CD1c-positive myeloid dendritic cell (primary cell): ENCODE measurements around the gene GDPGP1.
A peak's percentile ranks its signal among the peaks of the same experiment; 100 is the strongest.

Experiments used
- DNase-seq: peaks from one replicate; pipeline ENCODE4 v3.0.0-alpha.2; 2016; ENCODE audit errors: extremely low spot score

GDPGP1 gene

DNA sequence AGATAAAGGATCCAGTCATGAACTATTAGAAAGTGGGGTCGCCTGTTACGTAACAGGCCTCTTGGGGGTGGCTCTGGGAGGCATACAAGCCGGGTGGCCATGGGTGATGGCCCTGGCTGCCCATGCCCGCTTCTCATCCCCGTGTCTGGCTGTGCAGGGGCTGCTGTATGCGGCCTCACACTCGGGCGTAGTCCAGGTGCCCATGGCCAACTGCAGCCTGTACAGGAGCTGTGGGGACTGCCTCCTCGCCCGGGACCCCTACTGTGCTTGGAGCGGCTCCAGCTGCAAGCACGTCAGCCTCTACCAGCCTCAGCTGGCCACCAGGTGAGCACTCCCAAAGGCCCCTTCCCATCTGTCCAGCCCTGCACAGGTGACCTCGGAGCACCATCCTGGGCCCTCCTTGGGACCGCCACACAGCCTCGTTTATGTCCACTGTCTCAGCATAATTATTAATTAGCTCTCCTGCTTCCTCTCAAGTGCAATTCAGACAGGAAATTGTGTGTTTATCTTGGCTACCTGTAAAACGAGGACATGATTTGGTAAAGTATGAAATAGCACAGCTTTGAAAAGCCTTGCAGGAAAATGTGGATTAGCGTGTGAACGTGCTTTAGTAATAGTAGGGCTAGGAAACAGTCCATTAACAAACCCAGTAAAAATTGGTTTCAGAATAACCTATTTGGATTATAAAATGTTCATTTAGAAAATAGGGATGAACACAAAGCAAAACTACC lies 8.3 kb upstream of the GDPGP1 start:
- DNase-seq: no peak

- no peak for DNase-seq
Measured at GRCh38 chr15:90227336-90227735, 6.7 kb upstream of the GDPGP1 start.

DNA sequence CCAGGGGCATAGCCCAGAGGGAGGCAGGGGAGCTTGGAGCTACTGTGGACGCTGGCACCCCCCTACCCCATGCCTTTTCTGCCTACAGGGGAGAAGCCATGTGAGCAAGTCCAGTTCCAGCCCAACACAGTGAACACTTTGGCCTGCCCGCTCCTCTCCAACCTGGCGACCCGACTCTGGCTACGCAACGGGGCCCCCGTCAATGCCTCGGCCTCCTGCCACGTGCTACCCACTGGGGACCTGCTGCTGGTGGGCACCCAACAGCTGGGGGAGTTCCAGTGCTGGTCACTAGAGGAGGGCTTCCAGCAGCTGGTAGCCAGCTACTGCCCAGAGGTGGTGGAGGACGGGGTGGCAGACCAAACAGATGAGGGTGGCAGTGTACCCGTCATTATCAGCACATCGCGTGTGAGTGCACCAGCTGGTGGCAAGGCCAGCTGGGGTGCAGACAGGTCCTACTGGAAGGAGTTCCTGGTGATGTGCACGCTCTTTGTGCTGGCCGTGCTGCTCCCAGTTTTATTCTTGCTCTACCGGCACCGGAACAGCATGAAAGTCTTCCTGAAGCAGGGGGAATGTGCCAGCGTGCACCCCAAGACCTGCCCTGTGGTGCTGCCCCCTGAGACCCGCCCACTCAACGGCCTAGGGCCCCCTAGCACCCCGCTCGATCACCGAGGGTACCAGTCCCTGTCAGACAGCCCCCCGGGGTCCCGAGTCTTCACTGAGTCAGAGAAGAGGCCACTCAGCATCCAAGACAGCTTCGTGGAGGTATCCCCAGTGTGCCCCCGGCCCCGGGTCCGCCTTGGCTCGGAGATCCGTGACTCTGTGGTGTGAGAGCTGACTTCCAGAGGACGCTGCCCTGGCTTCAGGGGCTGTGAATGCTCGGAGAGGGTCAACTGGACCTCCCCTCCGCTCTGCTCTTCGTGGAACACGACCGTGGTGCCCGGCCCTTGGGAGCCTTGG lies 5.9 kb upstream of the GDPGP1 start:
- no peak for DNase-seq

DNA sequence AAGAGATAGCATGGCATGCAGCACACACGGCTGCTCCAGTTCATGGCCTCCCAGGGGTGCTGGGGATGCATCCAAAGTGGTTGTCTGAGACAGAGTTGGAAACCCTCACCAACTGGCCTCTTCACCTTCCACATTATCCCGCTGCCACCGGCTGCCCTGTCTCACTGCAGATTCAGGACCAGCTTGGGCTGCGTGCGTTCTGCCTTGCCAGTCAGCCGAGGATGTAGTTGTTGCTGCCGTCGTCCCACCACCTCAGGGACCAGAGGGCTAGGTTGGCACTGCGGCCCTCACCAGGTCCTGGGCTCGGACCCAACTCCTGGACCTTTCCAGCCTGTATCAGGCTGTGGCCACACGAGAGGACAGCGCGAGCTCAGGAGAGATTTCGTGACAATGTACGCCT lies 5.0 kb upstream of the GDPGP1 start:
- DNase-seq: no peak

GRCh38 chr15:90230071-90230494 lies 3.9 kb upstream of the GDPGP1 start:
- DNase-seq: peak; percentile 11

- DNase-seq: no peak
Measured at GRCh38 chr15:90230610-90231009, 3.4 kb upstream of the GDPGP1 start.

DNA sequence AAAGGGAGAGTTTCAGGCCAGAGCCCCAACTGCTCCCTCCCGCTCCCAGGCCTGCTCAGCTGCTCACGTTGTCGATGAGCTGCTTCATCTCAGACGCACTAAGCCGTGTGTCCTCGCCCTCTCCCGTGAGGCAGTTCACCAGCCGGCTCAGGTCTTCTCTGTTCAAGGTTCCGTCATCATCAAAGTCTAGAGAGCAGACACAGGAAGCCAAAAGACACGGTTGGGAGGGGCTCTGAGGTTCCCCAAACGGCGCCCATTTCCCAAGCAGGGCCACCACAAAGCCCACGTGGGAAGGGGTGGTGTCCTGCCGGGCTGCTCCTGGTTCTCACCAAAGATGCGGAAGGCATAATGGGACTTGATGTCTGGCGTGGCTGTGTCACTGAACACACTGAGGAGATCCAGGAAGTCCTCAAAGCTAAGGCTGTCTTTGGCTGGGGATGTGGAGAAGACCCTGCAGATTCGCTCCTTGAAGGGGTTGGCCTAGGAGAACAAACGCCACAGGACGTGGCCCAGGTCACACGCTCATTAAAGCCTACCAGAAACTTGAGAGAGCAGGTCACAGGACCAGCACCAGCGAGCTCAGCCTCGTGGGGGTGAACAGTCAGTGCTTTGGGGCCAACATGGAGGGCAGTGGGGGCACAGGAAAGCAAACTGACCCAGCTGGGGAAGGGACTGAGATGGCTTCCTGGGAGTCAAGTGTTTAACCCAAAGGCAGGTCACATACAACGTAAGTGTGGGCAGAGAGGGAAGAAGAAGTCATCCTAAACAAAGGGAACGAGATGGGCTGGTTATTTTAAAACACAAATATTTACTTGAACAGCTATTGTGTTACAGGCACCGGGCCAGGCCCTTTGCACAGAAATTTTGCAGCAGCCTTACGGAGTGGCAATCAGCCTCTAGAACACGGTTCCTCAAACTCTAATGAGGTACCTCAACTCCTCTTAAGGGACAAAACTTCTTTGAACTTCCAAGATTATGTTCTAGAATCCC lies 2.7 kb upstream of the GDPGP1 start:
- peak; percentile 96 for DNase-seq

- no peak for DNase-seq
Measured at GRCh38 chr15:90232196-90232595, 1.8 kb upstream of the GDPGP1 start.

GRCh38 chr15:90232941-90233386 lies 1.0 kb upstream of the GDPGP1 start:
- DNase-seq: no peak

- peak; percentile 79 for DNase-seq
Measured at GRCh38 chr15:90233387-90234095, 468 bp upstream of the GDPGP1 start, which contains the start of gene CIB1. CIB1 (minus strand) TSS chr15:90233941; CDS start chr15:90233885, 56 bp downstream.

GRCh38 chr15:90239371-90239770 lies 5.4 kb downstream of the GDPGP1 start:
- no peak for DNase-seq

DNA sequence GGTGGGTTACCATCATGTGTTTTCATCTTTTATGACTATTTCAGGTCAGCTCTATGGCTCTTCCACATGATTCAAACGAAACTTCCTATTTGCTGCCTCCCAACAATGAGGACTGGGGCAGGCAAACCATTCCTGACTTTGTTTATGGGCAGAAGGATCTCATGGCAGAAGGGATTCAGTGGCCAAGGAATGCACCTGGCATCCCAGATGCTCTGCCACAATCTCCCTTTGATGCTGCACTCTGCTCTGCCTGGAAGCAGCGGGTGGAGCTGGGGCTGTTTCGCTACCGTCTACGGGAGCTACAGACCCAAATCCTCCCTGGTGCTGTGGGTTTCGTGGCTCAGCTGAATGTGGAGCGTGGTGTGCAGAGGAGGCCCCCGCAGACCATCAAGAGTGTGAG lies 6.8 kb downstream of the GDPGP1 start:
- no peak for DNase-seq

GRCh38 chr15:90241343-90242192 lies 7.6 kb downstream of the GDPGP1 start:
- no peak for DNase-seq

- DNase-seq: no peak
Measured at GRCh38 chr15:90243943-90244639, 10.1 kb downstream of the GDPGP1 start.

DNA sequence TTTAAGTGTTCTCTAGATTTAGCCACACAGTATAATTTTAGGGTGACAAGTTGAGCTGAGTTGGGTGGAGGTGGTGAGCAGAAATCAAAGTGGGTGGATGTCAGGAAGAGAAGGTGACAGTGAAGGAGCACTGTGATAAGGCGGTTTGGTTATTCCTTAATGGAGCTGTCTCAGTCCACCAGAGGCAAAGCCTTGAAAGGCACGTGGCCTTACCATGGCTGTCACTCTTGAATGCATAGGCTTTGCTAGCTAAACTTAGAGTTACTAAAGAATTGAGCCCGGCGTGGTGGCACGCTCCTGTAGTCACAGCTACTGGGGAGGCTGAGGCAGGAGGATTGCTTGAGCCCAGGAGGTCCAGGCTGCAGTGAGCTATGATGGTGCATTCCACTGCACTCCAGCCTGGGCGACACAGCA lies 14.8 kb downstream of the GDPGP1 start:
- DNase-seq: no peak

GRCh38 chr15:90249203-90249863 lies 15.3 kb downstream of the GDPGP1 start, which contains the start of gene TTLL13:
TTLL13 (plus strand) TSS chr15:90249556; CDS start chr15:90250631, 1,075 bp downstream.
- peak; percentile 93 for DNase-seq

- DNase-seq: no peak
Measured at GRCh38 chr15:90257776-90258175, 23.8 kb downstream of the GDPGP1 start.

DNA sequence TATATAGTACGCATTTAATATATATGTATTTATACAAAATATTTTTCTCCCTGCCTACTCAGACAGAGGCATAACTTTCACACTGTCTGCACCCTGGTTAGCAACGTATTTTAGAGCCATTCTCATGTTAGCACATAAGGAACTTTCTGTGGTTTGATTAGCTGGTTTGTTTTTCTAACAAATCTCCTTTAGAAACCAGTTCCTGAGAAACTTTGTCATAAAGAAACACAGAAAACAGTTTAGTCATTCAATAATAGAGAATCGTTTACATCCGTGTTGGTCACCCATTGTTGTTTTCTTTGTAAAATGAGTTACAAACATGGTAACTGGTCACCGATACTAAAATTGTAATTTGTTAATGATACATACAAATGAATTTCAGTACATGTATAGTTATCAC lies 25.5 kb downstream of the GDPGP1 start:
- DNase-seq: no peak
